HG02870 (cell line): ENCODE data around the gene CRISP2.
"Not testable (repeated sequence)": the region's sequence is repeated elsewhere in the genome, so short reads cannot be mapped to it uniquely, and the experiment has no call there.

Experiments
- ATAC-seq: cut with Tn5 transposase; IDR thresholded peaks from one replicate; pipeline ENCODE4 v1.9.1; 2021; ENCODE audit warnings: mild to moderate bottlenecking, moderate library complexity; ENCODE audit not compliant: unreplicated experiment

Gene CRISP2

GRCh38 chr6:49713346-49713745, at the start of gene CRISP2:
Gene CRISP2, minus strand, starts transcription at chr6:49713543. Its CDS starts 4,347 bp downstream, at chr6:49709196.
- no peak for ATAC-seq

- ATAC-seq, result no peak
These were observed 30.9 kb upstream of the CRISP2 start, which contains the start of gene CRISP3 for GRCh38 chr6:49744259-49744658. Gene CRISP3, minus strand, starts transcription at chr6:49744388. Its CDS starts 21 bp downstream, at chr6:49744367.

- ATAC-seq, result no peak
These were observed 30.1 kb upstream of the CRISP2 start for GRCh38 chr6:49743429-49743828.

GRCh38 chr6:49739423-49739822, 26.1 kb upstream of the CRISP2 start:
- no peak for ATAC-seq

- no peak for ATAC-seq
These were observed 22.7 kb upstream of the CRISP2 start for GRCh38 chr6:49736017-49736508.

- ATAC-seq, result no peak
These were observed 20.3 kb upstream of the CRISP2 start for GRCh38 chr6:49733680-49734079.

- ATAC-seq, result no peak
These were observed 19.4 kb upstream of the CRISP2 start for GRCh38 chr6:49732781-49733180.

- ATAC-seq, result no peak
These were observed 16.9 kb upstream of the CRISP2 start for GRCh38 chr6:49730251-49730650.

- not testable (repeated sequence) for ATAC-seq
These were observed 10.6 kb upstream of the CRISP2 start for GRCh38 chr6:49723917-49724316.

GRCh38 chr6:49721297-49721696, 8.0 kb upstream of the CRISP2 start:
- no peak for ATAC-seq

GRCh38 chr6:49720372-49720771, 7.0 kb upstream of the CRISP2 start:
- no peak for ATAC-seq

GRCh38 chr6:49698478-49698877, 14.9 kb downstream of the CRISP2 start:
- ATAC-seq, result no peak

GRCh38 chr6:49693512-49693911, 19.8 kb downstream of the CRISP2 start:
- ATAC-seq, result no peak

GRCh38 chr6:49692534-49692933, 20.8 kb downstream of the CRISP2 start:
- ATAC-seq, result no peak

GRCh38 chr6:49676671-49677281, 36.6 kb downstream of the CRISP2 start:
- no peak for ATAC-seq

- no peak for ATAC-seq
These were observed 37.5 kb downstream of the CRISP2 start for GRCh38 chr6:49675816-49676215.

- ATAC-seq, result no peak
These were observed 45.2 kb downstream of the CRISP2 start for GRCh38 chr6:49668083-49668511.

GRCh38 chr6:49666930-49667757, 46.2 kb downstream of the CRISP2 start:
- no peak for ATAC-seq

GRCh38 chr6:49666480-49666879, 46.9 kb downstream of the CRISP2 start:
- ATAC-seq, result no peak

GRCh38 chr6:49664817-49665216, 48.5 kb downstream of the CRISP2 start:
- no peak for ATAC-seq

GRCh38 chr6:49664054-49664453, 49.3 kb downstream of the CRISP2 start:
- ATAC-seq, result not testable (repeated sequence)

- no peak for ATAC-seq
These were observed 50.5 kb downstream of the CRISP2 start for GRCh38 chr6:49662892-49663261.
